Right ventricle myocardium inferior (tissue), 1 donor: ENCODE measurements around the gene TGFBR2. TPM values are rescaled to one million over a fixed set of nuclear protein-coding genes. Genes with fewer than 3 reads are reported as not detected.
A peak's percentile ranks its signal among the peaks of the same experiment; 100 is the strongest.

Source experiments
- ATAC-seq: fragments of 200-7000 bp; cut with Tn5 transposase; one replicate; pipeline ENCODE4 v1.9.1; 2020; ENCODE audit warnings: mild to moderate bottlenecking, moderate library complexity
- DNase-seq: peaks from one replicate; pipeline ENCODE4 v3.0.0; 2021; ENCODE audit errors: missing footprints
- intact Hi-C: fragments of 100-400 bp; cut with DNase I; formaldehyde crosslinking; loops from one replicate; pipeline ENCODE4 v1.11.0; 2022
- total RNA-seq: library from RNA; stranded (reverse); fragmentation: NEBNext Ultra II Directional; extraction: Animal tissue kit (Norgen Biotek cat#: 25700); gene quantifications from one replicate; pipeline ENCODE4 v1.2.1, GENCODE V29; 2021
- donor health status: DM: no; HTN: yes; CAD: no; lungs with severe emphysema.

TGFBR2 gene
- total RNA-seq, 1 donor from 2014 or later, result 186 TPM

DNA sequence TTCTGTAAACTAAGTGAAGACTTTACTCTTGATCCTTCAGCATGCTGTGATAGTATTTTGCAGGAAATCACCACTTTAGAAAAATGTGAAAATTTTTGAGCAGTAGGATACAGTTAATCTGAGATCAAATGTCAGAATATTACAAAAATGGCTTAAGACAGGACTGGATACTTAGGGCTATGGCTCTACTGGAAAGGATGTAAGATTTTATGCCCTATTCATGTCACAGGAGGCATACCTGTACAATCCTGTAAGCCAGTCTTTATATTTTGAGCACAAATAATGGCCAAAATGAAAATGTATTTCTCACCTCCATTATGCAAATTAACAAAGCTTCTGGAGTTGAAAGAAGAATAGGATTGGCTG is 8.6 kb upstream of the TGFBR2 start:
- no peak for ATAC-seq
- intact Hi-C loops, result loop anchor here (2.0 to 5.0 kb wide), 2 partner anchors 65 to 79 kb away; no protein-coding TSS in a partner anchor
- DNase-seq, result no peak

DNA sequence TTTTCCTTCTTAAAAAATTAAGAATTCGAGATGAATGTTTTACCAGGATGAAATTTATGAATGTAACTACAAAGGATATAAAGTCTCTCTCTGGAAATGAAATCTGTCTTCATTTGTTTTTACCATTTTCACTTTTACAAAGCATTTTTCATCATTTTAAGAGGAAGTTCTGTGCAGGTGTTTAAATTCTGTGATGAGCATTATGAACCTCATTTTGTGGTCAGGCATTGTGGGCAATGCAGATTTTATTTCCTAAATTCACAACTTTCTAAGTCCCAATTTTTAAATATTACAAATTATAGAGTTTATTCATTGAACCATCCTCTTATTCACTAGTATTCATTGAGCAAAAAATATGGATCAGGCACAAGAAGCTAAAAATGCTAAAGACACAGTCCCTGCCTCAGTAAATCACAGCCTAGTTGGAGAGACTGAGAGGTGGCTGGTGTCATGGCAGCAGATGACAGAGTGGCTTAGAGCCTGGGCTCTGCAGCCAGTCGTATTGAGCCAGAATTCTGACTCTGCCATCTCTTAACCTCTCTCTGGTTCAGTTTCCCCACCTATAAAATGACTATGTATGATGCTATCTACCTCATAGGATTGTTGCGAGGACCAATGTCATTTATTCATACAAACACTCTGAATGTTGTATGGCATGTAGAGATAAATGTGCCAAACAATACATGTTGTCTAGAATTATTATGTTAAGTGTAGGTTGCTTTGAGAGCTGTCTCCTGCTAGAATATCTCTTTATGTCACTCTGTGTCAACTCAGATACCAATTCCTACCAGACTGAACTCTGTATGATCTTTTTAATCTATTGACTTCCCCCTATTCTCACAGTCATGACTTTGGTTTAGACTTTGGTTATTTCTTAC is 7.5 kb upstream of the TGFBR2 start:
- intact Hi-C loops, result loop anchor here (5.0 kb wide), 1 partner anchor 63 kb away; no protein-coding TSS in a partner anchor
- DNase-seq (no peak), ATAC-seq (no peak)

DNA sequence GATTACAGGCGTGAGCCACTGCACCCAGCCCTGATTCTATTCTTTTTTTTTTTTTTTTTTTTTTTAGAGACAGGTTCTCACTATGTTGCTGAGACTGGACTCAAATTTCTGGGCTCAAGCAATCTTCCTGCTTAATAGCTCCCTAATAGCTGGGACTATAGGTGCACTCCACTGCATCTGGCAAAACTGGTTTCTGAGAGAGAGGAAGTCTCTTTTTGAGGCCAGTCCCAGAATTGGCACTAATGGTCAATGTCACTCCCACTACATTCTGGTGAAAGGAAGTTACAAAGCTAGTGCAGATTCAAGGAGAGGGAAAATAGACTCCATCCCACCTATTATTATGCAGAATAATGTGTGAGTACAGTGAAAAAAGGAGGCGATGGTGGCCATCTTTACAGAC is 5.8 kb upstream of the TGFBR2 start:
- intact Hi-C loops, result no loop called here
- ATAC-seq (no peak), DNase-seq (no peak)

DNA sequence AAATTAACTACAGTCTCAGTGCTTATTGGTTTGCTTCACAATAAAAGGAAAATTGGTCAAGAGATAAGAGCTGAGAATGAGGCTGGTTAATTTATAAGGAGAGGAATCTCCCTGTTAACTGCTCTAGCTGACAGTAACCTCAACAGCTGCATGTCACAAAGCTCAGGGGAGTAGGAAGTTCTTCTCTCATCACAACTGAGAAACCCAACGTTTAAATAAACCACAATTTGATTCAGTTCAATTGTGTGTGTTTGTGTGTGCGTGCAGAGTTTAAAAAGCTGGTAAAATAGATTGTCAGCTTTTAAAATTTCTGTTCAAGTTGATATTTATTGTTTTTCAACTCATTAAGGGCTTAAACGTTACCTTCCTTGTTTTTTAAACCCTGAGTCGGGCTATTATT is 3.5 kb upstream of the TGFBR2 start:
- DNase-seq, result no peak
- intact Hi-C loops, result no loop called here
- ATAC-seq, result no peak

DNA sequence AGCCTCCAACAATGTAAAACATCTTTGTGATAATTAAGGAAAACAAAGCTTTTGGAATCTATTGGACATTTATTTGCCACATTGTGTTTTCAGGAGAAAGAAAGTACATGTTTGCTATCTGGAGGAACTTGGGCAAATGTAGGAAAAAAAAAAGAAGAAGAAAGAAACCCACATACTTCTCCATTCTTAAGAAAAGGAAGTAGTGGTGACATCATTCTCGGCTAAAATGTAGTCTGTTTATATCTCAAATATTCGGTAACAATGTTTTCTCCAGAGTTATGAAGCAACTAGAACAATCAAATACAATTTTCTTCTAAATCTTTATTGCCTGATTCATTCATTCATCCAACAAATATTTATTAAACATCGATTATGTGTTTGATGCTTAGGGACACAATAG is 2.3 kb upstream of the TGFBR2 start:
- intact Hi-C loops, result no loop called here
- DNase-seq, result no peak
- no peak for ATAC-seq

DNA sequence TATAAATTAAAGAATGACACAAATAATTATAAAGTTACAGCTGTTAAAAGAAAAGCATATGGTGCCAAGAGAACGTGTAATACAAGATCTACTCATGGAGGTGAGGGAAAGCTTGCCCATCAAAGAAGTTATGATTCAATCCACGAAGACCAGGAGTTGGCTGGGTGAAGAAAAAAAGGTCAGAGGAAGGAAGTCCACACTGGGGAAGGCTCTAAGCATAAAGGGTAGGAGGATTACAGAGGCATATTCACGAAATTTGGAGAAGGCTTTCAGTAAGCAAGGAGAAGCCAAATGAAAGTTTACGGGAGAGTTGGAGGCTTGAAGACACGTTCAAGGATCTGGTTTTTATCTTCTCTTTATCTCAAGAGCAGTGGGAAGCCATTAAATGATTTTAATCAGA is 1.8 kb upstream of the TGFBR2 start:
- DNase-seq (no peak), ATAC-seq (no peak)
- intact Hi-C loops, result no loop called here

DNA sequence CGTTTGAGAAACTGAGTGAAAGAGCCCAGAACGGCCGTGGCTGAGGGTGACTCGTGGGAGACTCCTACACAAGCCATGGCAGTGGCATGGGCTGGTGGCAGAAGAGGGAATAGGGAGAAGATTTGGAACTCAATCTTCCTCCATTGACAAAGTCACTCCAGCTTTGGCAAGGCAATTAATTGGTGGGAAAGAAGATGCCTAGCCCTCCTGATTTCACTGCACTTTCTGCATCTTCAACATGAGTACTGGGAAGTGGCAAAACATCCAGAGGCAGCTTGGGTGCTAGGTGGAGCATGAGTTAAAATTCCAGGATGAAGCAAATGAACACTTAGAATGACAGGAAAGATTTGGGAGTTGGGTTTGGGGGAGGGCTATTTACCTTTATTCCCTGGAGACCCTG is 1.4 kb upstream of the TGFBR2 start:
- intact Hi-C loops, result loop anchor here (5.0 kb wide), 3 partner anchors 77 to 408 kb away; no protein-coding TSS in a partner anchor

DNA sequence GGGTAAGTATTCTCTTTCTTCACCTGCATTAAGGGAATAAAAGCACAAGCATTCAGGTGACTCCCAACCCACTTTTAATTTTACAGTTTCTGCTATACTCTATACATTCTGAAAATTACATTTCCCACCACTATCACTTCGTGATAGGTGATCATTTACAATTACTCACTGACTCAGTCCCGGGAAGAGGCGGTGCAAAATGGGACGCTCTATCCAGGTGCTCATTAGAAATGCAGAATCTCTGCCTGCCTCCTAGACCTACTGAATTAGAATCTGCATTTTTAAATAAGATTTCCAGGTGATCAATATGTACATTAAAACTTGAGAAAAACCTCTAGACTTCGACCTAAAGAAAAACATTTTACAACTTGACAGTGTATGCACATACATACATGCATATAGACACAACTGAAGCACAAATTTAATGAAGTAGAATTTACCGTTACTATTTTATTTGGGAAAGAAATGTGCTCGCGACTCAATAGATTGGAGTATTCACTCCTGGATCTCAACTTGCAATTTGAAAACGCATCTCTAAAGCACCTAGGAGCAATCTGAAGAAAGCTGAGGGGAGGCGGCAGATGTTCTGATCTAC is 598 bp upstream of the TGFBR2 start:
- intact Hi-C loops, result loop anchor here (2.0 to 5.0 kb wide), 4 partner anchors 76 to 409 kb away; no protein-coding TSS in a partner anchor
- DNase-seq (no peak), ATAC-seq (no peak)

More for the DNA sequence above, 1.4 kb upstream of the TGFBR2 start:
- ATAC-seq, result no peak
- DNase-seq, result no peak

DNA sequence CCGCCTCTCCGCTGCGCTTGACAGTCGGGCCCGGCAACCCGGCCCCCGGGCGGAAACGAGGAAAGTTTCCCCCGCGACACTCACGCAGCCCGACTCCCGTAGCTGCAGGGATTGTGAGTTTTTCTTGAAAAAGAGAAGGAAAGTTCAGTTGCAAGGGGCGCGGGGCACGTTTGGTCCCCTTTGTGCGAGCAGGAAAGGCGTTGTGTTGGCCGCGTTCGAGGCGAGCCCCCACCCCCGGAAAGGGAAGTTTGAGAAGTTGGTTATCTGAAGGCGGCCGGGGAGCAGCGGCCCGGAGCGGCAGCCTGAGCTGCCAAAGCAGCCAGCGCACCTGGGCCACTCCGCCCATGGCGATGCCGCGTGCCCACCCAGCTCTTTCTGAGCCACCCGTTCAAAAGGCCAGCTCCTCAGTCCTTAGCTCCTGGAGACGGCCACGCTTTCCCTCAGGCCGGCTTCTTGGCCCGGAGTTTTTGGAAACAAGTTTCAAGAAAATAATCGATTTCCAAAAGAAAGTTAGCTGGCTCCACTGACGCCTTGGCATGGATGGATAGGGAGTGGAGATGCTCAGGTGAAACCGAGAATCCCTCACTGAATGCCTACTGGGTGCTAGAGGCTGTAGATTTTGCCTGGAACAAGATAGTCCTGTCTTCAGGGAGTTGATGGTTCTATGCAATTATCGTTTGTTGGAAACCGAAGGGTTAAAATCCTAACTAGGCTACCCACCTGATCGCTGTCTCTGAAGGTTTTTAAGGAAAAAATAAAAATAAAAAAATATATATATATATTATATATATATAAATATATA is 832 bp downstream of the TGFBR2 start:
- peak; percentile 36 for ATAC-seq
- peak; percentile 90 for DNase-seq
- intact Hi-C loops, result loop anchor here (2.0 to 5.0 kb wide), 4 partner anchors 75 to 410 kb away; no protein-coding TSS in a partner anchor

DNA sequence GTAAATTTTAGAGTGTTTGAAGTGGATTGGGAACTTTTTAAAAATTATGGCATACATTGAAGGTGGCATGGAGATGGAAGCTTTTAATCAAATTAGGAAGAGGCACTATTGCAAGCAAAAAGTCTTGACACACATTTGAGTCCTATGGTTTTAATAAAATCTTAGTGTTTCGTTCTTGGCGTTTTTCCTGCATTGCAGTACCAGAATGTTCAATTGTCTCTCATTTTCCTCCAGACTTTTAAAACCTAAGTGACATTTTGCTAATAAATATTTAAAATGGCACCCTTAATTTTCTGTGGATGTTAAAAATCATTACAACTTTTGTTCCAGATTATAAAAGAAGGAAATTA is 2.2 kb downstream of the TGFBR2 start:
- intact Hi-C loops, result loop anchor here (5.0 kb wide), 3 partner anchors 74 to 411 kb away; no protein-coding TSS in a partner anchor
- ATAC-seq (no peak), DNase-seq (no peak)

DNA sequence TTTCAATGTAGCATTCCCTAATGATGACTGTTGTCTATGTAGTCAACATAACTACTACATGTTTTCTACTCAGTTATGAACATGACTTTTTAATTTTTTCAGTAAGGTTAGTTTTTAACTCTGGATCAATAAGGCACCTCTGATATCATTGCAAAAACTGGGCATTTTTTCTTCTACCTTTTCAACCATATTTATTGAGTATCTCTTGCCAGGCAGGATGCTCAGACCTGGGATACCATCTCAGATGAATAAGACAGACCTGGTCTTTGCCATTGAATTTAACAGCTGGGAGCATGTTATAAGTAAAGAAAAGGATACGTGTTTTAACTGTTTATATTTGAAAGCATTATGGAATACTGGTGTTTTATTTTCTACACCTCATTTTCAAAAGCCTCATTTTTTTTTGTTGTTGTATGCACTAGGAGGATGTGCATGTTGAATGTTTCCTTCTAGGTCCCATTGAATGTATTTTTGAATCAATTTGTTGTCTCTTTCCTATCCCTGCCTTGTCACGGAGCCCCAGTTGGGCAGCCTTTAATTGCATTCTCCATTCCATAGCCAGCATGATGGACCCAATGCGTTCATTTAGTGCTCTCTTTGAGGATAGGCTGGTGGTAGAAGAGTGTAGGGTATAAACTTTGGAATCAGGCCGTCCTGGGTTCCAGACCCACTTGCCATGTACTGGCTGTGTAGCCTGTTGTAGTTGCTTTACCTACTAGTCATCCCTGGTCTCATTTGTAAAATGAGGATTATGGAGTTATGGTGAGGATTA is 3.7 kb downstream of the TGFBR2 start:
- intact Hi-C loops, result loop anchor here (5.0 kb wide), 3 partner anchors 72 to 413 kb away; no protein-coding TSS in a partner anchor
- ATAC-seq (no peak), DNase-seq (no peak)

DNA sequence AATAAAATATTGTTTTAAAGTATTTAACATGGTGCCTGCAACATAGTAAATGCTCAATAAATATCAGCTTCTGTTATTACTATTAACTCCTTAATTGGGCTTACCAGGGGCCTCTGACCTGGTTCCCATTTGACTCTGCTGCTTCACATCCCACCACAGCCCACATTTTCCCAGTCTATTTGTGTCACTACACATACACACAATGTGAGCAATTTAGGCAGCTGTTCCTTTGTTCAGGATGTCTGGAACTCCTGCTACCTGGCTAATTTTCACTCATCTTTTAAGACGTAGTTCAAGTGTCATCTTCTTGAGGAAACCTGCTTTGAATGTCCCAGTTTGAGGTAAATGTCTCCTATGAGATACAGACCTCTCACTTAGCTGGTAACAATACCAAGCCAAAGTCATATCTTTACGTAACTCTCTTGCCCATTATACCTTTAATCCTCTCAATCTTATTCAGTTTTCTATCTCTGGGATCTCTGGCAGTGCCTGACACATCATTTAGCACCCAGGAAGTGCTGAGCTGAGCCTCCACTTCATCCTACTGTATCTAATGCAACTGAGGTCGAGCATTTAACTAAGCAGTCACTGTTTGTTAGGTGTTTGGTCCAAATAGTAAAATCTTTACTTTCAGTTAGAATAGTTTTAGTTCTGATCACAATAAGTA is 4.4 kb downstream of the TGFBR2 start:
- no peak for ATAC-seq
- intact Hi-C loops, result no loop called here
- DNase-seq, result no peak

DNA sequence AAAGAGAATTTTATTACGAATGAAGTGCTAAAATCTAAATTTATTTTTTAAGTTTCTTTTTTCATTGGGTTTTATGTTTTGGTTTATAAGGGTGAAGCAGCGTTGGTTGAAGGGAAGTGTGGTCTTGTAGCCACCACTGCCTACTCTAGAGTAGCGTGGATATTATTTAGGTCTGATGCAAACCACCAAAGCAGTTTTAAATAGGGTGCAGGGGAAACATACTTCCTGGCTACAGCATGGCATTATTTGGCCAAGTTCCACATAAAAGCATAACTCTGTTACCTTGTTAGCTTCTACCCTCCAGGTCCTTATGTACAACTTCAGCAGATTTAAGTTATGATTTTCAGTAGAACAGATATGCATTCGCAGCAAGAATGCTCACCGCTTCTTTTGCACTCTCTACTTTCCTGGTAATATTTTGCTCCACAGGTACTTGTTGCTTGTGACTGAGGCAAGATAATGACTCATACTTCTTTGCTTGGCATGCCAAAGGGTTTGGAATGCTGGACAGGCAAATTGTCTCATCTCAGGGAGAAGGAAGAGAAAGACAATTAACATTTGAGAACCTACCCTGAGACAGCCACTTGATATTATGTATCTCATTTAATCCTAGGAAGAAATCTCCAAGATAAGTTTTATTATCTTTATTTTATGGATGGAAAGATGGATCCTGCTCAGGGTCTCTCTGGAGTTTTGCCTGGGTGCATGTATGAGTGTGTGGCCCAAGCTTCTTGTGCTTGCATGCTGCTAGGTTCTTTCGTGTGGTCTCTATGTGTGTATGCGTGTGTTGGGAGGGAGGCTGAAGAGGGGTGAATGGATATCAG is 5.4 kb downstream of the TGFBR2 start:
- ATAC-seq (no peak), DNase-seq (no peak)
- intact Hi-C loops, result no loop called here

DNA sequence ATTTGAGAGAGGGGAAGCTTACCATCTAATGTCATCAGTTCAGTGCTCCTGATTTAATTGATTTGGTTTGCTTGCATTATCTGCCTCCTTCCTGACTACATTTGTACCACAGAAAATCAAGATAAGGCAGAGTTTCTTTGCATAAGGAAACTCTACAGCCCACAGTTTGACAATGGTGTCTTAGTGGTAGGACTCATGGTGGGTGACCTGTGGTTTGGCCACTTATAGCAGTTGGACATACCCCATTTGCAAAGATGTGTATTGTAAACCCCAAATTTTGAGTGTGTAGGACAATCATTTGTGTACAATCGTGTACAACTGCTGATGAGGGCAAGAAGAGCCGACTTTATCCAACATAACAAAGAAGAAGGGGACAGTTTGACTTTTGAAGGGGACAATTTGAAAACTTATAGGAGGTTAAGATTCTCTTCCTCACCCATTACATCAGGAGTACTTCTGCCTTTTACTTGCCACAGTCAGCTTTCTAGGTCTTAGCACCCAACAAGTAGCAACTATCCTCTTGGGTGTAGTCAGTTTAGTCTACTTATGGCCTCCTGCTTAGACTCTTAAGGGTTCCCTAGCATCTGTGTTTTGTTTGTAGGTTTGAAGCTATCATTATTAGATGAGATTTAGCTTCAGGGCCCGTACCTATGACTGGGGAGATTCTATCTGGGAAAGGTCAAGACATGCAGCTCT is 6.2 kb downstream of the TGFBR2 start:
- intact Hi-C loops, result no loop called here
- DNase-seq (no peak), ATAC-seq (no peak)

DNA sequence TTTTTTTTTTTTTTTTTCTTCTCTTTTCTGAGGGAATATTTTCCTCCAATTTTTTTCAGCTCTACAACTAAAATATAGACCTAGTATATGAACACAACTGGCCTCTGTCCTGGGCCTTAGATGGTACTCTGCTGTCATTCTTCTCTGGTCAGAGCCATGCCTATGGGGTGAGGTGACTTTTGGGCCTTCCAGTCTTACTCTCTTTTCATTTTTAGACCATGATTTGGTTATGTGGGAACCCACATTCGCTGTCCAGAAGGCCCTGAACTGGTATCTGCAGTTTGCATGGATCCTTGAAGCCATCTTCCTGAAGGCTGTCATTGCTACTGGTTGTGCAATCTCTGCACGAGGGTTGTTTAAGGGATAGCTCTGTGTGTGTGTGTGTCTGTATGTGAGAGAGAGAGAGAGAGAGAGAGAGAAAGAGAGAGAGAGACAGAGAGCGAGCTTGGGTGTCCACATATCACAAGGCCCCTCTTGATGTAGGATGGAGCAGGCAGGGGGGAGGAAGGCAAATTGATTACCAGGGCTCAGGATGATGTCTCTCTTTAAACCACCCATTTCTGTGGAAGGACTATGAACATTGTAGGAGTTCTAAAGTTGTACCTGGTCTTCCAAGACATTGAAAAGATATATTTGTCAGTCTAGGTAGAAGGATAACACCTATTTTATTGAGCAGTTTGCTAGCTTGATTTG is 6.9 kb downstream of the TGFBR2 start:
- ATAC-seq (peak; percentile 47), DNase-seq (no peak)
- intact Hi-C loops, result no loop called here

DNA sequence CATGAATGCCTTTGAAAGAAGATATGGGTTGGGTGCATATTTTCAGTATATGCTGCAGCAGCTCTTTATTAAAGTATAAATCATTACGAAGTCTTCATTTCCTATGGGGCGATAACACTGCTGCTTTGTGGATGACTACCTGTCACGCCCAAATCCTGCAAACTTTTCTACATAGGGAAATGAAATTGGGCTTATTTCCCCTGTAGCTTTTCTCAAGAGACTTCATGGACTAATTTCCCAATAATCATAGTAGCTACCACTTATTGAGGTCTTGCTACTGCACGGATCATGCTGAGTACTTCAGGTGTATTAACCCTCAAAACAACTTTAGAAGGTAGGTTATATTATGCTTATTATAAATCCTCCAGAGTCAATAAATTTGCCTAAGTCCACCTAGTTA is 8.0 kb downstream of the TGFBR2 start:
- DNase-seq, result no peak
- ATAC-seq, result no peak
- intact Hi-C loops, result no loop called here
